Left renal cortex interstitium (tissue), 4 donors: ENCODE measurements around the gene PTPRG. TPM values are rescaled to one million over a fixed set of nuclear protein-coding genes. Genes with fewer than 3 reads are reported as not detected.

Experiments
- DNase-seq, 4 donors: peaks; one replicate each; pipeline ENCODE4 v3.0.0-alpha.2; 2013; ENCODE audit warnings: low read depth in 4 of 4, low spot score in 2 of 4, missing footprints in 1 of 4
- polyA plus RNA-seq, 4 donors: library from polyadenylated mRNA; unstranded; fragments of 120-200 nt; gene quantifications; one replicate each; pipeline ENCODE4 v1.2.1, GENCODE V29; 2013; ENCODE audit not compliant: insufficient read length in 4 of 4

Gene PTPRG
- polyA plus RNA-seq, 4 donors, result 75.4 to 87.4 (median 78.9) TPM

- DNase-seq, result no peak
These were observed 561.4 kb downstream of the PTPRG start for GRCh38 chr3:62122819-62123218.

GRCh38 chr3:62125380-62125779 is 564.0 kb downstream of the PTPRG start:
- DNase-seq, result no peak

GRCh38 chr3:62127116-62127515 is 565.7 kb downstream of the PTPRG start:
- DNase-seq, result no peak

- DNase-seq, result no peak
These were observed 566.7 kb downstream of the PTPRG start for GRCh38 chr3:62128051-62128450.

GRCh38 chr3:62128681-62129080 is 567.3 kb downstream of the PTPRG start:
- no peak for DNase-seq

- no peak for DNase-seq
These were observed 569.7 kb downstream of the PTPRG start for GRCh38 chr3:62131050-62131449.

GRCh38 chr3:62131620-62132019 is 570.2 kb downstream of the PTPRG start:
- DNase-seq, result no peak

- DNase-seq, result no peak
These were observed 570.7 kb downstream of the PTPRG start for GRCh38 chr3:62132027-62132602.

- no peak for DNase-seq
These were observed 571.6 kb downstream of the PTPRG start for GRCh38 chr3:62133015-62133414.

- no peak for DNase-seq
These were observed 572.7 kb downstream of the PTPRG start for GRCh38 chr3:62134061-62134496.

GRCh38 chr3:62135741-62136140 is 574.4 kb downstream of the PTPRG start:
- no peak for DNase-seq

- no peak for DNase-seq
These were observed 578.6 kb downstream of the PTPRG start for GRCh38 chr3:62139957-62140356.

GRCh38 chr3:62142331-62143085 is 581.1 kb downstream of the PTPRG start:
- peak in 2 of 4 donors; percentile 53 to 67 for DNase-seq

- DNase-seq, result no peak
These were observed 582.6 kb downstream of the PTPRG start for GRCh38 chr3:62143843-62144450.

GRCh38 chr3:62144482-62144881 is 583.1 kb downstream of the PTPRG start:
- DNase-seq, result no peak

GRCh38 chr3:62145086-62145757 is 583.9 kb downstream of the PTPRG start:
- no peak for DNase-seq

GRCh38 chr3:62149539-62149938 is 588.2 kb downstream of the PTPRG start:
- DNase-seq, result no peak

- DNase-seq, result no peak
These were observed 588.6 kb downstream of the PTPRG start for GRCh38 chr3:62149962-62150361.

GRCh38 chr3:62151591-62151990 is 590.2 kb downstream of the PTPRG start:
- no peak for DNase-seq

GRCh38 chr3:62153231-62153630 is 591.9 kb downstream of the PTPRG start:
- no peak for DNase-seq

GRCh38 chr3:62154457-62155148 is 593.2 kb downstream of the PTPRG start:
- DNase-seq, result no peak
